Measurements from ENCODE around the gene PUS7L. TPM values are rescaled to one million over a fixed set of nuclear protein-coding genes. Genes with fewer than 3 reads are reported as not detected.

PUS7L gene
- total and polyA plus RNA-seq, 2 of the 13 experiments (the other 11 are each of a cell fraction or from before 2014, with no cell fraction given): 6.5 to 37.6 TPM

GRCh38 chr12:43723134-43723533 is 35.5 kb downstream of the PUS7L start (continued):
- TF ChIP-seq, protein P1, sequence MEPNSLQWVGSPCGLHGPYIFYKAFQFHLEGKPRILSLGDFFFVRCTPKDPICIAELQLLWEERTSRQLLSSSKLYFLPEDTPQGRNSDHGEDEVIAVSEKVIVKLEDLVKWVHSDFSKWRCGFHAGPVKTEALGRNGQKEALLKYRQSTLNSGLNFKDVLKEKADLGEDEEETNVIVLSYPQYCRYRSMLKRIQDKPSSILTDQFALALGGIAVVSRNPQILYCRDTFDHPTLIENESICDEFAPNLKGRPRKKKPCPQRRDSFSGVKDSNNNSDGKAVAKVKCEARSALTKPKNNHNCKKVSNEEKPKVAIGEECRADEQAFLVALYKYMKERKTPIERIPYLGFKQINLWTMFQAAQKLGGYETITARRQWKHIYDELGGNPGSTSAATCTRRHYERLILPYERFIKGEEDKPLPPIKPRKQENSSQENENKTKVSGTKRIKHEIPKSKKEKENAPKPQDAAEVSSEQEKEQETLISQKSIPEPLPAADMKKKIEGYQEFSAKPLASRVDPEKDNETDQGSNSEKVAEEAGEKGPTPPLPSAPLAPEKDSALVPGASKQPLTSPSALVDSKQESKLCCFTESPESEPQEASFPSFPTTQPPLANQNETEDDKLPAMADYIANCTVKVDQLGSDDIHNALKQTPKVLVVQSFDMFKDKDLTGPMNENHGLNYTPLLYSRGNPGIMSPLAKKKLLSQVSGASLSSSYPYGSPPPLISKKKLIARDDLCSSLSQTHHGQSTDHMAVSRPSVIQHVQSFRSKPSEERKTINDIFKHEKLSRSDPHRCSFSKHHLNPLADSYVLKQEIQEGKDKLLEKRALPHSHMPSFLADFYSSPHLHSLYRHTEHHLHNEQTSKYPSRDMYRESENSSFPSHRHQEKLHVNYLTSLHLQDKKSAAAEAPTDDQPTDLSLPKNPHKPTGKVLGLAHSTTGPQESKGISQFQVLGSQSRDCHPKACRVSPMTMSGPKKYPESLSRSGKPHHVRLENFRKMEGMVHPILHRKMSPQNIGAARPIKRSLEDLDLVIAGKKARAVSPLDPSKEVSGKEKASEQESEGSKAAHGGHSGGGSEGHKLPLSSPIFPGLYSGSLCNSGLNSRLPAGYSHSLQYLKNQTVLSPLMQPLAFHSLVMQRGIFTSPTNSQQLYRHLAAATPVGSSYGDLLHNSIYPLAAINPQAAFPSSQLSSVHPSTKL (CRISPR knock-in tag; IDR thresholded peaks at IDR 0.05): no peak
- TF ChIP-seq NKX3-1 (CRISPR knock-in tag; IDR thresholded peaks at IDR 0.05) (no peak), ATRX (CRISPR knock-in tag; IDR thresholded peaks at IDR 0.05; ENCODE audit: borderline replicate concordance) (no peak)

DNA sequence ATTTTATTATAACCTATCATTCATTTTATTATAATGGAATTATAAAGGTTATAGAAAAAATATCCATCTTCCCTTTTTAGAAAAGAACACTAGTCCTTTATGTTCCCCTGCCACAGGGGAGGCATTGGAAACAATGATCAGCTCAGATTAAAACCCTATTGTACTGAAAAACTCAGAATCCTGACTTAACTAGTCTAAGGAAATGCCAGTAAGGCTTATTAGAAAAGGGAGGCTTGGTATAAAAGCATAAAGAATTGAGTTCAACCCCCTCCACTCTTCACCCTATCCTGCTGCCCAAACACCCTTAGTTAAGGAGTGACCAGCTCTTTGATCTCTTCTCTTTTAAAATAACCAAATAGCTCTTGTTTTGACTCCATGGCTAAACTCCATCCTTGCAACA is 36.0 kb downstream of the PUS7L start:
- no peak for FAIRE-seq

More for the DNA sequence above, 36.0 kb downstream of the PUS7L start:
- CTCF ChIA-PET (ENCODE audit: low intra/inter-chr PET ratio, low total read pairs): no interaction called here
- H3K27ac ChIP-seq (ENCODE audit: extremely low read length, insufficient read depth, low read length): no peak overlapping the region
- no peak overlapping the region for H3K4me3 ChIP-seq (replicated peaks in 1 of 3; ENCODE audit: insufficient read depth in 1 of 3, low read depth in 2 of 3, low read length in 3 of 3)
- 0 out of 5 replicates have a peak, but pooled peaks cover 0 to 4% of the 10 kb centered on the region in 2 experiments for H3K36me3 ChIP-seq (replicated peaks in 1 of 2; ENCODE audit: control insufficient read depth in 1 of 2, insufficient read depth in 2 of 2, low read length in 2 of 2)
- ATAC-seq (no peak), DNase-seq (ENCODE audit: low spot score) (no peak)
- in situ Hi-C loops (cut with HindIII; ENCODE audit: extremely low pct_ligation_motif_present, low pct_unique_long_range_greater_than_20kb): loop anchor here (10.0 kb wide), 1 partner anchor 218 kb away; no protein-coding TSS in a partner anchor
- H4K20me1 ChIP-seq (ENCODE audit: insufficient read depth, low read length): no peaks in the 10 kb centered on the region
- H3K9ac ChIP-seq (ENCODE audit: insufficient read depth, low read depth, low read length): no peak overlapping the region
- POLR2A ChIA-PET: no interaction called here
- BruUV-seq (replicated peaks): no TSS peak
- no peaks in the 10 kb centered on the region for H3K27me3 ChIP-seq (ENCODE audit: control insufficient read depth in 1 of 2, insufficient read depth in 2 of 2, low read length in 2 of 2)
- no peak overlapping the region for H2AFZ ChIP-seq (ENCODE audit: low read length)
- no peak overlapping the region for H3K4me2 ChIP-seq (ENCODE audit: low read depth, low read length)
- no peaks in the 10 kb centered on the region for H3K4me1 ChIP-seq (ENCODE audit: insufficient read depth, low read length)
- no peaks in the 10 kb centered on the region for H3K79me2 ChIP-seq (ENCODE audit: insufficient read depth, low read length)
- H3K9me3 ChIP-seq (ENCODE audit: low read length): no peaks in the 10 kb centered on the region
- intact Hi-C loops (cut with micrococcal nuclease; ENCODE audit: unreplicated experiment): no loop called here
- TF ChIP-seq IKZF1 (IDR thresholded peaks at IDR 0.05): no peak
- no peak for TF ChIP-seq SP5 (CRISPR knock-in tag; IDR thresholded peaks at IDR 0.05; ENCODE audit: borderline replicate concordance, low read depth)
- TF ChIP-seq SMAD1 (CRISPR knock-in tag; IDR thresholded peaks at IDR 0.05; ENCODE audit: borderline replicate concordance, low read depth): no peak

Measured in HepG2 (cell line).